HepG2 (cell line): ENCODE data around the gene UCN. TPM values are rescaled to one million over a fixed set of nuclear protein-coding genes. Genes with fewer than 3 reads are reported as not detected.

Source experiments
- ATAC-seq: fragments of 200-7000 bp; cut with Tn5 transposase; 3 replicates; pipeline ENCODE4 v1.9.1; 2020; ENCODE audit warnings: mild to moderate bottlenecking, moderate library complexity
- BruUV-seq: library from RNA; stranded (reverse); fragments of 400-500 nt; replicated peaks from 2 replicates; lab custom pipeline; 2021; lab: Mats Ljungman, UMichigan
- CTCF ChIA-PET: fragments of 300-600 bp; formaldehyde crosslinking; extraction: SDS; loops from one replicate; lab custom pipeline; 2021; ENCODE audit warnings: low total read pairs, inconsistent platforms, low intra/inter-chr PET ratio; lab: Yijun Ruan, JAX
- POLR2A ChIA-PET: fragments of 350-600 bp; sonication (Branson Sonifier 250); formaldehyde crosslinking; loops from one replicate; lab custom pipeline; 2020; ENCODE audit warnings: antibody characterized with exemption, inconsistent platforms; lab: Yijun Ruan, JAX
- DNase-seq: peaks from one replicate; pipeline ENCODE4 v3.0.0-alpha.2; 2015; ENCODE audit warnings: low spot score
- FAIRE-seq: peaks from 3 replicates; lab custom pipeline; 2011; peaks lifted over from hg19 to GRCh38; lab: Jason Lieb, UNC
- H2AFZ ChIP-seq: one replicate; pipeline ENCODE4 v1.6.1; 2011; ENCODE audit warnings: low read length, inconsistent platforms
- H3K27ac ChIP-seq: fragments of 300-600 bp; 3 replicates; pipeline ENCODE4 v1.8.0; 2011; ENCODE audit warnings: mixed run types, mild to moderate bottlenecking, mixed read lengths, low read length, inconsistent platforms; ENCODE audit not compliant: insufficient read depth; ENCODE audit errors: extremely low read length
- H3K27me3 ChIP-seq, 2 experiments: fragments of 200-600 bp in 1 of 2; 2 replicates in 1 of 2; 3 replicates in 1 of 2; pipeline versions ENCODE4 v1.6.0 to v1.8.0; 2011; ENCODE audit warnings: low read length in 2 of 2, mild to moderate bottlenecking in 2 of 2, moderate library complexity in 2 of 2, inconsistent platforms in 1 of 2; ENCODE audit not compliant: insufficient read depth in 2 of 2, control insufficient read depth in 1 of 2
- H3K36me3 ChIP-seq, 2 experiments: fragments of 200-600 bp in 1 of 2; replicated peaks in 1 of 2; 2 replicates in 1 of 2; 3 replicates in 1 of 2; pipeline versions ENCODE4 v1.5.1 to v1.8.0; 2011; ENCODE audit warnings: low read length in 2 of 2, inconsistent platforms in 1 of 2; ENCODE audit not compliant: insufficient read depth in 2 of 2, control insufficient read depth in 1 of 2
- H3K4me1 ChIP-seq: 2 replicates; pipeline ENCODE4 v1.5.1; 2012; ENCODE audit warnings: low read length, inconsistent platforms; ENCODE audit not compliant: insufficient read depth
- H3K4me2 ChIP-seq: 2 replicates; pipeline ENCODE4 v1.6.0; 2011; ENCODE audit warnings: low read depth, low read length, inconsistent platforms
- H3K4me3 ChIP-seq, 3 experiments: fragments of 200-600 bp in 1 of 3; sonication (generic), shearing (Covaris generic) in 1 of 3; replicated peaks in 1 of 3; 2 replicates each; pipeline ENCODE4 v1.5.1; 2011 to 2016; ENCODE audit warnings: low read length in 3 of 3, inconsistent platforms in 2 of 3, low read depth in 2 of 3, mild to moderate bottlenecking in 2 of 3, control low read depth in 1 of 3, mixed read lengths in 1 of 3; ENCODE audit not compliant: insufficient read depth in 1 of 3
- H3K79me2 ChIP-seq: one replicate; pipeline ENCODE4 v1.6.1; 2011; ENCODE audit warnings: low read length, inconsistent platforms; ENCODE audit not compliant: insufficient read depth
- H3K9ac ChIP-seq: 2 replicates; pipeline ENCODE4 v1.6.0; 2011; ENCODE audit warnings: mild to moderate bottlenecking, low read depth, low read length, inconsistent platforms; ENCODE audit not compliant: insufficient read depth
- H3K9me3 ChIP-seq: 2 replicates; pipeline ENCODE4 v1.5.1; 2012; ENCODE audit warnings: mild to moderate bottlenecking, low read length
- H4K20me1 ChIP-seq: 2 replicates; pipeline ENCODE4 v1.6.0; 2011; ENCODE audit warnings: inconsistent platforms, mild to moderate bottlenecking, low read length, moderate library complexity; ENCODE audit not compliant: insufficient read depth
- ATF1 ChIP-seq: IDR thresholded peaks from 2 replicates; pipeline ENCODE4 v1.6.1; 2016; ENCODE audit warnings: mild to moderate bottlenecking, control low read depth
- CENPX ChIP-seq: sonication (generic); formaldehyde crosslinking; IDR thresholded peaks from 2 replicates; pipeline ENCODE4 v1.9.0; 2021; ENCODE audit warnings: mild to moderate bottlenecking, missing genetic modification reagents, moderate library complexity
- GABPB1 ChIP-seq: IDR thresholded peaks from 2 replicates; pipeline ENCODE4 v1.6.1; 2016; ENCODE audit warnings: mild to moderate bottlenecking, missing genetic modification reagents, moderate library complexity, missing compliant biosample characterization
- HNRNPUL1 ChIP-seq: fragments of 200-400 bp; formaldehyde crosslinking; IDR thresholded peaks from 2 replicates; pipeline ENCODE4 v1.6.1; 2017; ENCODE audit warnings: low read depth, mild to moderate bottlenecking, low read length, moderate library complexity
- MED8 ChIP-seq: sonication (generic); formaldehyde crosslinking; IDR thresholded peaks from 2 replicates; pipeline ENCODE4 v1.8.1; 2023; ENCODE audit warnings: mild to moderate bottlenecking, missing genetic modification reagents; ENCODE audit not compliant: insufficient replicate concordance
- MTA1 ChIP-seq: sonication (generic); formaldehyde crosslinking; IDR thresholded peaks from 2 replicates; pipeline ENCODE4 v1.4.0; 2020; ENCODE audit warnings: missing genetic modification reagents, mild to moderate bottlenecking, borderline replicate concordance
- NFE2L2 ChIP-seq: fragments of 150-350 bp; IDR thresholded peaks from 2 replicates; pipeline ENCODE4 v1.6.1; 2014; ENCODE audit warnings: low read length
- SMAD1 ChIP-seq: sonication (generic); formaldehyde crosslinking; IDR thresholded peaks from 2 replicates; pipeline ENCODE4 v1.4.0; 2020; ENCODE audit warnings: missing genetic modification reagents, low read depth, mild to moderate bottlenecking, borderline replicate concordance
- SOX5 ChIP-seq: IDR thresholded peaks from 2 replicates; pipeline ENCODE4 v1.6.1; 2016; ENCODE audit warnings: borderline replicate concordance
- UBTF ChIP-seq: sonication (generic); formaldehyde crosslinking; IDR thresholded peaks from 2 replicates; pipeline ENCODE4 v1.4.0; 2020; ENCODE audit warnings: mild to moderate bottlenecking, missing genetic modification reagents
- ZMYM4 ChIP-seq: sonication (generic); formaldehyde crosslinking; IDR thresholded peaks from 2 replicates; pipeline ENCODE4 v1.8.1; 2023; ENCODE audit warnings: mild to moderate bottlenecking, missing genetic modification reagents
- ZNF124 ChIP-seq: sonication (generic); formaldehyde crosslinking; IDR thresholded peaks from 2 replicates; pipeline ENCODE4 v1.4.0; 2020; ENCODE audit warnings: missing genetic modification reagents
- ZNF3 ChIP-seq: IDR thresholded peaks from 2 replicates; pipeline ENCODE4 v1.7.0; 2017; ENCODE audit warnings: inconsistent platforms
- ZNF597 ChIP-seq: sonication (generic); formaldehyde crosslinking; IDR thresholded peaks from 2 replicates; pipeline ENCODE4 v1.5.0; 2020; ENCODE audit warnings: missing genetic modification reagents
- ZSCAN21 ChIP-seq: sonication (generic); formaldehyde crosslinking; IDR thresholded peaks from 2 replicates; pipeline ENCODE4 v1.8.0; 2022; ENCODE audit warnings: mild to moderate bottlenecking, missing genetic modification reagents, moderate library complexity, borderline replicate concordance
- WGBS: methylation state at CpG from one replicate; pipeline ENCODE4 v1.1.6; 2017; ENCODE audit warnings: low lambda C conversion rate; 5-methylcytosine and 5-hydroxymethylcytosine counted together
- in situ Hi-C: cut with HindIII; loops from 2 replicates; pipeline ENCODE4 v1.10.0; 2017; ENCODE audit warnings: low pct_unique_long_range_greater_than_20kb; ENCODE audit not compliant: extremely low pct_ligation_motif_present
- intact Hi-C: fragments of 100-400 bp; cut with micrococcal nuclease; formaldehyde crosslinking; loops from one replicate; pipeline ENCODE4 v1.10.0; 2022; ENCODE audit not compliant: unreplicated experiment
- polyA plus RNA-seq, 8 experiments: library from polyadenylated mRNA; depleted of rRNA in 3 of 8; stranded (reverse) in 7 of 8; unstranded in 1 of 8; fragments of >200 nt; fragmentation: Illumina TruSeq in 4 of 8; extraction: Trizol in 4 of 8; gene quantifications; 2 replicates each; pipeline versions ENCODE4 v1.2.1 to v1.2.3, GENCODE V29; 2011 to 2016; ENCODE audit warnings: low read depth in 4 of 8, missing spikeins in 1 of 8, mixed read lengths in 1 of 8; ENCODE audit not compliant: insufficient read depth in 1 of 8
- total RNA-seq, 5 experiments: library from RNA; depleted of rRNA; stranded (reverse); fragments of >200 nt; fragmentation: Illumina TruSeq; extraction: Trizol; gene quantifications; 2 replicates each; pipeline ENCODE4 v1.2.3, GENCODE V29; 2016; ENCODE audit warnings: low read depth in 1 of 5
- TF ChIP-seq, protein P1 (sequence below): sonication (generic); formaldehyde crosslinking; IDR thresholded peaks from 2 replicates; pipeline ENCODE4 v1.8.1; 2022; ENCODE audit warnings: low read depth, mild to moderate bottlenecking, missing genetic modification reagents
- TF ChIP-seq, protein P2 (sequence below): sonication (generic); formaldehyde crosslinking; conservative IDR thresholded peaks from 2 replicates; pipeline ENCODE4 v1.4.0; 2020; ENCODE audit warnings: missing genetic modification reagents

The UCN gene
- total and polyA plus RNA-seq, 2 of the 13 experiments (the other 11 are each of a cell fraction or from before 2014, with no cell fraction given) = 1.2 to 2.3 TPM

DNA sequence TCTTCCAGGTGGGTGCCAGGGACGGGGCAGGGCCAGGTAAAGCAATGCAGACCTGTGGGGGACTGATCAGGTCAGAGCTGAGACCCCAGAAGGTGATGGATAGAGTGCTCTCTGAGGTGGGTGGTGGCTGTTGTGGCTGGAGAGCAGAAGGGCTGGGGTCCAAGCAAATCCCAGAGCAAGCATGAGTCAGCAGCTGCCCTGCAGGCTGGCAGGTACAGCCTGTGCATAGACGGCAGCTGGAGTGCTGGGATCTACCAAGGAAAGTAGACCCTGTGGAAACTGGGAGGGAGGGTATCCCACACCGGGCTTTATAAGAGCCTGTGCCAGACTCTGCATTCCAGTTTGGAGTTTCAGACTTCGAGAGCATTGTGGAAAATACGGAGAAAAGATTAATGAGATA lies 25.4 kb downstream of the UCN start:
- no TSS peak for BruUV-seq
- H3K4me2 ChIP-seq = peak overlapping the region; percentile 49
- peaks cover 50% of the 10 kb centered on the region for H3K4me1 ChIP-seq
- intact Hi-C loops = no loop called here
- in situ Hi-C loops = loop anchor here (5.0 to 10.0 kb wide), 2 partner anchors 186 to 318 kb away; no protein-coding TSS in a partner anchor
- peak; percentile 53 for DNase-seq
- ATAC-seq = peak; percentile 78
- ChIA-PET POLR2A (interaction anchor here (1.1 to 1.3 kb wide), 2 partner anchors 19 to 71 kb away, joined by 3 to 4 read pairs; partner anchors contain the start of genes ATRAID and SLC5A6), CTCF (no interaction called here)
- no peak for FAIRE-seq
- H3K9me3 ChIP-seq = no peaks in the 10 kb centered on the region
- H3K27ac ChIP-seq = no peak overlapping the region
- H3K27me3 ChIP-seq = peaks cover 0 to 11% of the 10 kb centered on the region in 2 experiments; a peak in 3 of 5 replicates
- H4K20me1 ChIP-seq = no peaks in the 10 kb centered on the region
- 4% methylated on average over 5 of the region's 5 CpGs for WGBS
- H2AFZ ChIP-seq = peak overlapping the region; percentile 22
- no peaks in the 10 kb centered on the region for H3K79me2 ChIP-seq
- no peak overlapping the region for H3K9ac ChIP-seq
- H3K36me3 ChIP-seq = no peaks in the 10 kb centered on the region
- peak overlapping the region in 1 of 3 experiments; percentile 26; a peak in 2 of 6 replicates for H3K4me3 ChIP-seq
- TF ChIP-seq ZNF3 (no peak), ATF1 (CRISPR knock-in tag) (no peak), NFE2L2 (peak; percentile 89), ZMYM4 (CRISPR knock-in tag) (no peak), CENPX (no peak), SOX5 (no peak), HNRNPUL1 (no peak), MTA1 (CRISPR knock-in tag) (0 out of 2 replicates have a peak, but pooled peaks have one; percentile 40), MED8 (CRISPR knock-in tag) (no peak), GABPB1 (0 out of 2 replicates have a peak, but pooled peaks have one; percentile 23), UBTF (CRISPR knock-in tag) (no peak), ZSCAN21 (CRISPR knock-in tag) (no peak), ZNF124 (no peak), ZNF597 (CRISPR knock-in tag) (no peak), SMAD1 (CRISPR knock-in tag) (no peak)
- TF ChIP-seq, protein P1, sequence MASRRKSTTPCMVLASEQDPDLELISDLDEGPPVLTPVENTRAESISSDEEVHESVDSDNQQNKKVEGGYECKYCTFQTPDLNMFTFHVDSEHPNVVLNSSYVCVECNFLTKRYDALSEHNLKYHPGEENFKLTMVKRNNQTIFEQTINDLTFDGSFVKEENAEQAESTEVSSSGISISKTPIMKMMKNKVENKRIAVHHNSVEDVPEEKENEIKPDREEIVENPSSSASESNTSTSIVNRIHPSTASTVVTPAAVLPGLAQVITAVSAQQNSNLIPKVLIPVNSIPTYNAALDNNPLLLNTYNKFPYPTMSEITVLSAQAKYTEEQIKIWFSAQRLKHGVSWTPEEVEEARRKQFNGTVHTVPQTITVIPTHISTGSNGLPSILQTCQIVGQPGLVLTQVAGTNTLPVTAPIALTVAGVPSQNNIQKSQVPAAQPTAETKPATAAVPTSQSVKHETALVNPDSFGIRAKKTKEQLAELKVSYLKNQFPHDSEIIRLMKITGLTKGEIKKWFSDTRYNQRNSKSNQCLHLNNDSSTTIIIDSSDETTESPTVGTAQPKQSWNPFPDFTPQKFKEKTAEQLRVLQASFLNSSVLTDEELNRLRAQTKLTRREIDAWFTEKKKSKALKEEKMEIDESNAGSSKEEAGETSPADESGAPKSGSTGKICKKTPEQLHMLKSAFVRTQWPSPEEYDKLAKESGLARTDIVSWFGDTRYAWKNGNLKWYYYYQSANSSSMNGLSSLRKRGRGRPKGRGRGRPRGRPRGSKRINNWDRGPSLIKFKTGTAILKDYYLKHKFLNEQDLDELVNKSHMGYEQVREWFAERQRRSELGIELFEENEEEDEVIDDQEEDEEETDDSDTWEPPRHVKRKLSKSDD = no peak
- TF ChIP-seq, protein P2, sequence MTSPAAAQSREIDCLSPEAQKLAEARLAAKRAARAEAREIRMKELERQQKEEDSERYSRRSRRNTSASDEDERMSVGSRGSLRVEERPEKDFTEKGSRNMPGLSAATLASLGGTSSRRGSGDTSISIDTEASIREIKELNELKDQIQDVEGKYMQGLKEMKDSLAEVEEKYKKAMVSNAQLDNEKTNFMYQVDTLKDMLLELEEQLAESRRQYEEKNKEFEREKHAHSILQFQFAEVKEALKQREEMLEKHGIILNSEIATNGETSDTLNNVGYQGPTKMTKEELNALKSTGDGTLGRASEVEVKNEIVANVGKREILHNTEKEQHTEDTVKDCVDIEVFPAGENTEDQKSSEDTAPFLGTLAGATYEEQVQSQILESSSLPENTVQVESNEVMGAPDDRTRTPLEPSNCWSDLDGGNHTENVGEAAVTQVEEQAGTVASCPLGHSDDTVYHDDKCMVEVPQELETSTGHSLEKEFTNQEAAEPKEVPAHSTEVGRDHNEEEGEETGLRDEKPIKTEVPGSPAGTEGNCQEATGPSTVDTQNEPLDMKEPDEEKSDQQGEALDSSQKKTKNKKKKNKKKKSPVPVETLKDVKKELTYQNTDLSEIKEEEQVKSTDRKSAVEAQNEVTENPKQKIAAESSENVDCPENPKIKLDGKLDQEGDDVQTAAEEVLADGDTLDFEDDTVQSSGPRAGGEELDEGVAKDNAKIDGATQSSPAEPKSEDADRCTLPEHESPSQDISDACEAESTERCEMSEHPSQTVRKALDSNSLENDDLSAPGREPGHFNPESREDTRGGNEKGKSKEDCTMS (CRISPR knock-in tag) = no peak
